Measurements from ENCODE around the gene APBA1.

DNA sequence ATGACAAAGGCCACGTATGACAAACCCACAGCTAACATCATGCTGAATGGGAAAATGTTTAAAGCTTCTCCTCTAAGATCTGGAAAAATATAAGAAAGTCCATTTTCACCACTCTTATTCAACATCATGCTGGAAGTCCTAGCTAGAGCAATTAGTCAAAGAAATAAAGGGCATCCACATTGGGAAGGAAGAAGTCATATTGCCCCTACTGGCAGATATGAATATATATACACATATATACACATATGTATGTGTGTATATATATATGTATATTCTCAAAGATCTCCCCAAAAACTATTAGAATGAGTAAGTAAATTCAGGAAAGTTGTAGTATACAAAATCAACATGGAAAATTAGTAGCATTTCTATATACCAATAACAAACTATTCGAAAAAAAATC is 17.1 kb downstream of the APBA1 start:
- TF ChIP-seq, protein P1, sequence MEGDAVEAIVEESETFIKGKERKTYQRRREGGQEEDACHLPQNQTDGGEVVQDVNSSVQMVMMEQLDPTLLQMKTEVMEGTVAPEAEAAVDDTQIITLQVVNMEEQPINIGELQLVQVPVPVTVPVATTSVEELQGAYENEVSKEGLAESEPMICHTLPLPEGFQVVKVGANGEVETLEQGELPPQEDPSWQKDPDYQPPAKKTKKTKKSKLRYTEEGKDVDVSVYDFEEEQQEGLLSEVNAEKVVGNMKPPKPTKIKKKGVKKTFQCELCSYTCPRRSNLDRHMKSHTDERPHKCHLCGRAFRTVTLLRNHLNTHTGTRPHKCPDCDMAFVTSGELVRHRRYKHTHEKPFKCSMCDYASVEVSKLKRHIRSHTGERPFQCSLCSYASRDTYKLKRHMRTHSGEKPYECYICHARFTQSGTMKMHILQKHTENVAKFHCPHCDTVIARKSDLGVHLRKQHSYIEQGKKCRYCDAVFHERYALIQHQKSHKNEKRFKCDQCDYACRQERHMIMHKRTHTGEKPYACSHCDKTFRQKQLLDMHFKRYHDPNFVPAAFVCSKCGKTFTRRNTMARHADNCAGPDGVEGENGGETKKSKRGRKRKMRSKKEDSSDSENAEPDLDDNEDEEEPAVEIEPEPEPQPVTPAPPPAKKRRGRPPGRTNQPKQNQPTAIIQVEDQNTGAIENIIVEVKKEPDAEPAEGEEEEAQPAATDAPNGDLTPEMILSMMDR (optimal IDR thresholded peaks at IDR 0.05 in 1 of 3, IDR thresholded peaks at IDR 0.05 in 1 of 3, conservative IDR thresholded peaks at IDR 0.05 in 1 of 3; ENCODE audit: extremely low read depth in 1 of 3, insufficient read depth in 2 of 3, low read length in 3 of 3) = no peak
- no peak for TF ChIP-seq EZH2 (IDR thresholded peaks at IDR 0.05; ENCODE audit: low read length)

Measured in keratinocyte (primary cell).